Hypothalamus (tissue), 51 donors: ENCODE measurements around the gene SND1.

Experiments used
- DNase-seq, 51 donors: peaks; one replicate each; lab custom pipeline; 2025; lab: John Stamatoyannopoulos, UW

SND1 gene

DNA sequence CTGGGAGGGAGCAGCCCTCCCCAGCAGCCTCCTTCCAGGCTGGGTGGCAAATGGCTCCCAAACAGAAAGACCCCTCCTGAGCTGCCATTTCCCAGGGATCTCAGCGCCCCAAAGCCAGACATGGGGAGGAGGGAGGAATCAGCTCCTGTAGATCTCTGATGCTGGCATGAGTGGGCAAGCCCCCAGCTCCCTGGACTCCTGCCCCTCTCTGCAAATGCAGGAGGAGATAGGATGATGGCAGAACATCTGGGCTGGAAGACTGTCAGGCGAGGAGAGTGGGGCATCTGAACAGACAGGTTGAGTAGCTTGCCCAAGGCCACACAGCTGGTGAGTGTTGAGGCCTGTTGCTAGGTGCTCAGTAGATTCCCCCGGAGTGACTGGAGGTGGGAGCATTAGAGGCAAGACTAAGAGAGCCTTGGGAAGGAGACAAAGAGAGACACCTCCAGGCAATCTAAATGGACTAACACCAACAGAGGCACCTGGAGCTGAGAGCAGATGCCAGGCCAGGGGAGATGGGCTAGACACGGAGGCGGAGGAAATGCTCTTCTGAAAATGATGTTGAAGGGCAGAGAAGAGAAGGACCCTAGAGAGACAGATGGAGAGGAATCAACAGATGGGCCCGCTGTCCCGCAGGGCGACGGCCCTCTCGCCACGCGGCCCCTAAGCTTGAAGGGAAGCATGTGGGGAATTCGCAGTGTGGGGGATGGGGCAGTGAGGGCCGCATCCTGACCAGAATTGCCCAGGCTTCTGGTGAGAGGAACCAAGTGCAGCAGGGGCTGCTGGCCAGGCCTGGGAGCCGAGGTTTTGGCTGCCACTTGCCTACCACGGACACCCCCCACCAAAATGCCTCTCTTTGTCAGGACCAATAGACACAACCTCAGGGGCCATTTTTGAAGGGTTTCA lies 464.1 kb downstream of the SND1 start:
- DNase-seq = no peak

DNA sequence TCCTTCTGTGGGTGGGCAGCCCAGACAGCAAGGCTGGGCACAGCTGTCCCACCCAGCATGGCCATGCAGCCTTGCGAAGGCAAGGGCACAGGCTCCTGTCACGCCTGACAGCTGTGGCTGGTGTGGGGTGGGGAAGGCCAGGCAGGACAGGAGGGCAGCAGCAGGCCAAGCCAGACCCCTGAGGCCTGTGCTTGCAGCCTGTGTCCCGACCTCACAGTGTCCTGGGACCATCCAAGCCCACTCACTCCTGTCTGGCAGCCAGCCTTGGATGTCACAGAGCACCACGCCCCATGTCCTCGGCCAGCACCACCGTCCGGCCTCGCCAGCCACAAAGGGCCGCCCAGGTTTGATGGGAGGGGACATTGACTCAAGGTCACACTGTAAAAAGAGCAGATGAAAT lies 464.7 kb downstream of the SND1 start:
- no peak for DNase-seq

DNA sequence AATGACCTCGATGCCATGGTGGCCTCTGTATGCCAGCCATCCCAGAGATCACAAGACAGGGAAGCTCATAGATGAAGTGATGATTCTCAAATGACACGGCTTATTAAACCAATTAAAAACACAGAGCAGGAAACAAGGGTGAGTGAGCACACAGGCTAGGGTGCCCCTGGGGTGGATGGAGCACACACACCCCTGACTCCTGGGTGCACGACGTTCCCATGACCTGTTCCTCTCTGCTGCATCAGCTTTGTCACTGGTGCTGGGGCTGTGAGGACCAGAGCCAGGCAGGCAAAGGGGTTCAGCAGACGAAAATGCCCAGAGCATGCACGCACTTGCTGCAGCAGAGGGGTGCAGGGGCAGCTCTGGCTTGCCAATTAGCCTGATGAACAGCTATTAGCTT lies 465.7 kb downstream of the SND1 start:
- DNase-seq = no peak

GRCh38 chr7:128119036-128119435 lies 467.0 kb downstream of the SND1 start:
- no peak for DNase-seq

DNA sequence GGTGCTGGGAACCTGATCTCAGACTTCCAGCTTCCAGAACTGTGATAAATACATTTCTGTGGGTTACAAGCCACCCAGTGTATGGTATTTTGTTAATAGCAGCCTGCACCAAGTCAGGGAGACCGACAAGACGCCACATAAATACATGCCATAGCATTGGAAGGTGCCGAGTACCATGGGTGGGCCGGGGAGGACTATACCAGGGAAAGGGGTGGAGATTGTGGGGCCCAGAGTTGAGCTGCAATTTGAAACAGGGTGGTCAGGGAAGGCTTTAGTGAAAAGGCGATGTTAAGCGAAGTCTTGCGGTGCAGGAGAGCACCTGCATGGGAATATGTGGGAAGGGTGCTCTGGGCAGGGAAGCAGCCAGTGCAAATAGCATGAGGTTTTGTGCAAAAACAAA lies 468.1 kb downstream of the SND1 start:
- DNase-seq = no peak

DNA sequence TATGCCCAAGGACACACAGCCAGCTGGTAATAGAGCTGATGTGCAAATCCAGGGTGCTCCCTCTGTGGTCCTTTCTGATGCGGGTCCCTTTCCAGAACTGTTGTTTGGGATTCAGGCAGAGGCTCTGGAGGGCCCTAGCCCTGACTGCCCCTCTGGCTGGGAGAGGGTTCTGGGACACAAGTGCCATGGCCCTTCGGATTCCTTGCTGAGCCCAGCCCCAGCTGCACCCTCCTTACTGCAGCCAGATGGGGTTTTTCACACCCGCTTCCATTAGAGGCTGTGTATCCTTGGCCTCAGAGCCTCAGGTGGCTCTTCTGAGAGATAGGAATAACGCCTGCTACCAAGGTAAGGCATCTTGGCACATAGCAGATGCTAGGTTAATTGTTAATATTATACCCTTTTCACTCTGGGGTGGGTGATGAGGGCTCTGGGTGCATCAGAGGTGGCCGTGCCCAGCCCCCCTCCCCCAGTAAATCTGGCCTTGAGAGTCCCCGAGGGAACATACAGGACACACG lies 469.0 kb downstream of the SND1 start:
- no peak for DNase-seq

- no peak for DNase-seq
Measured at GRCh38 chr7:128121711-128122530, 469.9 kb downstream of the SND1 start.

DNA sequence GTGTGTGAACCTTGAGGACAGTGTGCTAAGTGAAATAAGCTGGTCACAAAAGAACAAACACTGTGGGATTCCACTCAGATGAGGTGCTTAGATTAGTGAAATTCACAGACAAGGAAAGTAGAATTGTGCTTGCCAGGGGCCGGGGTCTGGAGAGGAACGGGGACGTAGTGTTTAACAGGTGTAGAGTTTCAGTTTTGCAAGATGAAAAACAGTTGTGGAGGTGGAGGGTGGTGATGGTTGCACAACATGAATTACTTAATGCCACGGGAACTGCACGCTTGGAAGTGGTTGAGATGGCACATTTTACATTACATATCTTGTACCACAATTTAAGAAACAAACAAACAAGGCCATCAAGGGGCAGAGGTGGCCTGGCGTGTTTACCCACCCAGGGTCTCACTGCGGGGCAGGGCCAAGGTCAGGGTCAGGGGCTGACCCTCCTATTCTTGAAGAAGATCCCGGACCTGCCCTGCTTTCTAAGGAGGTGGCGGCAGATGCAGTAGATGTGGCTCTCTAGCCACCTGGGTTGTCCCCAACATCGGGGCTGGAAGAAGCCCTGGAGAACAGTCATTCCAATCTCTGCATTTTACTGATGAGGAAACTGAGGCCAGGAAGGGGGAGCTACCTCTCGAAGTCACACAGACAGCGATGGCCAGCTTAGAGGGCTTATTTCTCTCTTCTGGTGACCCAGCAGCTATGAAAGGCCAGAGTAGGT lies 470.7 kb downstream of the SND1 start:
- DNase-seq = no peak

DNA sequence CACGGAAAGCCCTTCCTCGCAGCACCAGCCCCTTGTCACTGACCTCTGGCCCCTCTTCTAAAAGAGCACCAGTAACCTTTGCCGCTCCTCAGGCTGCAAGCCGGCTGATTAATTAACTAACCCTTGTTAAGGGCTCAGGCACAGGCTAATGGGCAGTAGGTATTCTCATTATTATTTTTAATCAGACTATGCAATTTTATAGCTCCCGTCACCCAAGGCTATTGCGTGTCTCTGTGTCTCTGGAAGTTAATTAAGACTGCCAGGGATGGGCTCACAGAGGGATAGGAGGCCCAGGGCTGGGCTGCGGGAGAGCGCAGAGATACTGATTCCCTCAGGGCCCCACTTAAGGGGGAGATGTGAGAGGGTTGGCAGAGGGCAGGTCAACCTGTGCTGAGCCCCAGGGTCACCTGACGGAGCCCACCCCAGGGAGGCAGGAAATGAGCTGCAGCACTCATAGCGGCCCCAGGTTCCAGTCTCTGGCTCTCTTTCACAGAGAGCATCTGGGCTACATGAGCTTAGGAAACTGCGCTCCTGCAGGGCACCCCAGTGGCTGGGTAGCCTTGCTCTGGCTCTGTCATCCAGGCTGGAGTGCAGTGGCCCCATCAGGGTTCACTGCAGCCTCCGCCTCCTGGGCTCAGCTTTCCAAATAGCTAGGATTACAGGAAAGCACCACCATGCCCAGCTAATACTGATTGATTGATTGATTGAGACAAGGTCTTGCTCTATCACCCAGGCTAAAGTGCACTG lies 471.5 kb downstream of the SND1 start:
- DNase-seq = no peak

DNA sequence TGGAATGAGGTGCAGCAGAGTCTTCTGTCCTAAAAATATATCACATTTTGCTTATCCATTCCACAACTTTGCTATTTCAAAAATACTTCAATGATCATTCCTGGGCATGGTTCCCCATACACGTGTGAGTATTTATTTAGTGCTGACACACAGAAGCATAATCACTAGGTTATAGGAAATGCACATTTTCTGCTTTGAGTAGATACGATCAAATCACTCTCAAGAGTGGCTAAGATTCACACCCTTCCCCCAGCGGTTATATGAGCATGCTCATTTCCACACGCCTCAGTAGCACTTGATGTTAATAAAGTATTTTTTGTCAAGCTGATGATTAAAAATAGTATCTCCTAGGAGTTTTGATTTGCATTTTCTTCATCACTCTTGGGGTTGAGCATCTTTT lies 472.8 kb downstream of the SND1 start:
- no peak for DNase-seq

GRCh38 chr7:128125816-128126215 lies 473.8 kb downstream of the SND1 start:
- DNase-seq = no peak

DNA sequence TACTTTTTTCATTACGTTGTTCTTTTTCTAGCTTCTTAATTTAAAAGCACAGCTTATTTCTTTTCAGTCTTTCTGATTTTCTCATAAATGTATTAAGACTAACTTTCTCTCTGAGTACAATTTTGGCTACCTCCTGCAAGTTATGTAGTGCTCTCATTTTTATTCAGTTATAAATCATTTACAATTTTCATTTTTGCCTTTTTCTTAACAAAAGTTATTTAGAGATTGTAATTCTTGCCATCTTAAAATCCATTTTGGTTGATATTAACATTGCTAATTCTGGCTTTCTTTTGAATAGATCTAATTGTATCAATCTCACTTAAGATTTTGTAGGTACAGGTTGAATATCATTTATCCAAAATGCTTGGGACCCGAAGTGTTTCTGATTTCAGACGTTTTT lies 476.4 kb downstream of the SND1 start:
- no peak for DNase-seq

DNA sequence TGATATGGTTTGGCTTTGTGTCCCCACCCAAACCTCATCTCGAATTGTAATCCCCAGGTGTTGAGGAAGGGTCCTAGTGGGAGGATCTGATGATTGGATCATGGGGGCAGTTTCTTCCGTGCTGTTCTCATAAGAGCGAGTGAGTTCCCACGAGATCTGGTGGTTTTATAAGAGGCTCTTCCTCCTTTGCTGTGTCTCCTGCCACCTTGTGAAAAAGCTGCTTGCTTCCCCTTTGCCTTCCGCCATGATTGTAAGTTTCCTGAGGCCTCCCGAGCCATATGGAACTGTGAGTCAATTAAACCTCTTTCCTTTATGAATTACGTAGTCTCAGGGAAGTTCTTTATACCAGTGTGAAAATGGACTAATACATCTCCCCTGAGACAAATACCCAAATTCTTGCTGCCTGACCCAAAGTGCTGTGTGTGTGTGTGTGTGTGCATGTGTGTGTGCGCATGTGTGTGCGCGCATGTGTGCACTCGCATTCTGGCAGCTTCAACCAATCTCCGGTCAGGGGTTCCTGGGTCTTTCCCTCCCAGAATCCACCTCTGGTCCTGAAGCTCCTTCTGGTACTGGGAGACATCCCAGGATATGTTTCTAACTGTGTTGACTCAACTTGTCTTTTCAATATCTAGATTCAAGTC lies 477.4 kb downstream of the SND1 start:
- DNase-seq = no peak

DNA sequence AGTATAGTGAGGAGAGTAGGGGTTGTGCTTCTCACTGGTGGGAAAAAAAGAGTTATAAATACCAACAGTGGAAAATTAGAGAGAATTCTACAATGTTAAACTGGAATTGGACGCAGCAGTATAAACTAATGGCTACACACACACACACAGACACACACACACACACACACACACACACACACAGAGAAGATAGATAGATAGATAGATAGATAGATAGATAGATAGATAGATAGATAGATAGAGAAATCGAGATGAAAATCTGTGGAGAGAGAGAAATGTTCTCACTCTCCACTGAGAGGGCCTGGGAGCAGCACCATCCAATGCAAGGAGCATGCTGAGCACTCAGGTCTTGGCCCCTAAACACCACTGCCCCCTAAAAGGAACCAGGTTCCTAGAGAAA lies 479.1 kb downstream of the SND1 start:
- DNase-seq = no peak

DNA sequence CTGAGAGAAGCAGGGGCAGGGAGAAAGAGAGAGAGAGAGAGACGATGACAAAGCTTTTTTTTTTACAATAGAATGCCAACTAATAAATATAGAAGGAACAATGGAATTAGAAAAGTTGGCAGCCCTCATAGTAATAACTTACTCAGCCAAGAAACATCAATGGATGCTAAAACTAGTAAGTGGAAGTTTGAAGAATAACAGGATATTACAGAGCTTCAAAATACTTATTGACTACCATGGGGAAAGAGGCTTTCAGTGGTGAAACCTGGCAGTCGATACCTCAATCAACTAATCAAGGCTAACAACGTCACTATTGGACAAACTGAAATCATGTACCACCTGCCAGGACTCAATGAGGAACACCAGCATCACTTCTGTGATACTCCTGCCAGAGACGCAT lies 479.7 kb downstream of the SND1 start:
- DNase-seq = no peak

GRCh38 chr7:128132426-128133069 lies 480.6 kb downstream of the SND1 start:
- DNase-seq = no peak

- no peak for DNase-seq
Measured at GRCh38 chr7:128135159-128135514, 483.1 kb downstream of the SND1 start.

- DNase-seq = peak in 33 of 51 donors; percentile 8 to 79 (median 35)
Measured at GRCh38 chr7:128135515-128136214, 483.7 kb downstream of the SND1 start.

- DNase-seq = peak in 1 of 51 donors; percentile 48
Measured at GRCh38 chr7:128136215-128136597, 484.2 kb downstream of the SND1 start.
